SK-N-SH treated with all-trans-retinoic acid at 6 μM for 48 hours (cell line): Measurements from ENCODE around the gene TSN.

Source experiments
- ARNTL ChIP-seq: fragments of 450-650 bp; formaldehyde crosslinking; IDR thresholded peaks from 2 replicates; pipeline ENCODE4 v1.5.0; 2020; ENCODE audit warnings: low read depth, mild to moderate bottlenecking, moderate library complexity, borderline replicate concordance
- CSRNP3 ChIP-seq: fragments of 250-450 bp; sonication (Bioruptor Pico); IDR thresholded peaks from 2 replicates; pipeline ENCODE4 v1.5.1; 2021; ENCODE audit warnings: mild to moderate bottlenecking, moderate library complexity
- ESRRG ChIP-seq: fragments of 250-450 bp; sonication (Bioruptor Pico); IDR thresholded peaks from 2 replicates; pipeline ENCODE4 v1.6.1; 2021; ENCODE audit warnings: mild to moderate bottlenecking
- GLIS3 ChIP-seq: fragments of 250-450 bp; sonication (Bioruptor Pico); IDR thresholded peaks from 2 replicates; pipeline ENCODE4 v1.5.0; 2020; ENCODE audit warnings: mild to moderate bottlenecking, moderate library complexity
- PATZ1 ChIP-seq: fragments of 250-450 bp; sonication (Bioruptor Pico); IDR thresholded peaks from 2 replicates; pipeline ENCODE4 v1.8.0; 2020; ENCODE audit warnings: mild to moderate bottlenecking, moderate library complexity, borderline replicate concordance
- PPARA ChIP-seq: fragments of 250-450 bp; sonication (Bioruptor Pico); IDR thresholded peaks from 2 replicates; pipeline ENCODE4 v1.5.0; 2020; ENCODE audit warnings: mild to moderate bottlenecking, borderline replicate concordance
- RARB ChIP-seq: fragments of 250-450 bp; sonication (Bioruptor Pico); IDR thresholded peaks from 2 replicates; pipeline ENCODE4 v1.8.0; 2021; ENCODE audit warnings: mild to moderate bottlenecking, moderate library complexity
- TCF4 ChIP-seq: fragments of 250-450 bp; sonication (Bioruptor Pico); IDR thresholded peaks from 2 replicates; pipeline ENCODE4 v1.8.0; 2021; ENCODE audit warnings: mild to moderate bottlenecking, moderate library complexity, borderline replicate concordance
- TOX ChIP-seq: fragments of 250-450 bp; sonication (Bioruptor Pico); IDR thresholded peaks from 2 replicates; pipeline ENCODE4 v1.8.0; 2021; ENCODE audit warnings: mild to moderate bottlenecking, moderate library complexity, borderline replicate concordance
- ZC3H10 ChIP-seq: fragments of 250-450 bp; sonication (Bioruptor Pico); IDR thresholded peaks from 2 replicates; pipeline ENCODE4 v1.5.1; 2021; ENCODE audit warnings: mild to moderate bottlenecking, moderate library complexity
- ZFP3 ChIP-seq: fragments of 250-450 bp; sonication (Bioruptor Pico); IDR thresholded peaks from 2 replicates; pipeline ENCODE4 v1.5.0; 2020; ENCODE audit warnings: mild to moderate bottlenecking, moderate library complexity
- ZNF8 ChIP-seq: fragments of 450-650 bp; formaldehyde crosslinking; IDR thresholded peaks from 2 replicates; pipeline ENCODE4 v1.5.0; 2020; ENCODE audit warnings: mild to moderate bottlenecking, moderate library complexity

GRCh38 chr2:121804340-121804739 is 48.9 kb downstream of the TSN start:
- TF ChIP-seq PATZ1 (CRISPR knock-in tag) (no peak), ESRRG (CRISPR knock-in tag) (no peak), RARB (no peak), GLIS3 (CRISPR knock-in tag) (no peak), TCF4 (CRISPR knock-in tag) (no peak), ZC3H10 (no peak), PPARA (CRISPR knock-in tag) (no peak), ZNF8 (CRISPR knock-in tag) (no peak), CSRNP3 (CRISPR knock-in tag) (no peak), ZFP3 (CRISPR knock-in tag) (no peak), TOX (no peak), ARNTL (CRISPR knock-in tag) (no peak)
